HEK293 (cell line): Measurements from ENCODE around the gene MMD2.

Experiments used
- CTCF ChIA-PET: fragments of 350-600 bp; formaldehyde crosslinking; extraction: SDS; loops from one replicate; lab custom pipeline; 2021; ENCODE audit warnings: antibody characterized with exemption; lab: Yijun Ruan, JAX
- POLR2A ChIA-PET: fragments of 300-600 bp; formaldehyde crosslinking; extraction: SDS; loops from one replicate; lab custom pipeline; 2020; ENCODE audit warnings: antibody characterized with exemption, inconsistent platforms; lab: Yijun Ruan, JAX
- H3K27ac ChIP-seq: fragments of 200-500 bp; sonication (Bioruptor generic); 2 replicates; pipeline ENCODE4 v1.5.1; 2014; ENCODE audit warnings: low read depth, low read length, control low read depth, inconsistent platforms; ENCODE audit errors: extremely low read depth
- H3K36me3 ChIP-seq, 2 experiments: fragments of 200-500 bp in 1 of 2; sonication (Bioruptor generic) in 1 of 2; 1 replicate in 1 of 2; 2 replicates in 1 of 2; pipeline ENCODE4 v1.5.1; 2014 to 2017; ENCODE audit warnings: inconsistent platforms in 2 of 2, low read length in 2 of 2; ENCODE audit not compliant: control insufficient read depth in 2 of 2, insufficient read depth in 1 of 2
- H3K4me1 ChIP-seq: fragments of 200-500 bp; sonication (Bioruptor generic); 2 replicates; pipeline ENCODE4 v1.5.1; 2014; ENCODE audit warnings: mild to moderate bottlenecking, low read length, inconsistent platforms; ENCODE audit not compliant: control insufficient read depth, insufficient read depth
- H3K4me3 ChIP-seq: 2 replicates; pipeline ENCODE4 v1.5.1; 2011; ENCODE audit warnings: low read depth, mild to moderate bottlenecking, control low read depth, low read length, moderate library complexity
- H3K9me3 ChIP-seq: fragments of 200-500 bp; sonication (Bioruptor generic); 2 replicates; pipeline ENCODE4 v1.5.1; 2014; ENCODE audit warnings: low read depth, low read length, inconsistent platforms; ENCODE audit not compliant: control insufficient read depth, insufficient read depth
- BCL11B ChIP-seq: fragments of 450-650 bp; formaldehyde crosslinking; IDR thresholded peaks from 2 replicates; pipeline ENCODE4 v1.5.1; 2016; ENCODE audit warnings: low read depth, missing biosample characterization, missing genetic modification characterization
- GFI1B ChIP-seq: fragments of 450-650 bp; formaldehyde crosslinking; IDR thresholded peaks from 2 replicates; pipeline ENCODE4 v1.5.1; 2016; ENCODE audit warnings: missing biosample characterization, missing genetic modification characterization
- GLI2 ChIP-seq: fragments of 450-650 bp; formaldehyde crosslinking; IDR thresholded peaks from 2 replicates; pipeline ENCODE4; 2017; ENCODE audit warnings: missing biosample characterization, missing genetic modification characterization, low read depth, borderline replicate concordance
- GLIS1 ChIP-seq: fragments of 450-650 bp; formaldehyde crosslinking; IDR thresholded peaks from 2 replicates; pipeline ENCODE4 v1.5.1; 2016; ENCODE audit warnings: missing biosample characterization, missing genetic modification characterization
- HOXD13 ChIP-seq: sonication (generic); formaldehyde crosslinking; IDR thresholded peaks from 2 replicates; pipeline ENCODE4 v1.8.0; 2022; ENCODE audit warnings: missing genetic modification reagents, borderline replicate concordance
- KLF9 ChIP-seq: fragments of 450-650 bp; formaldehyde crosslinking; IDR thresholded peaks from 2 replicates; pipeline ENCODE4 v1.5.1; 2016; ENCODE audit warnings: missing biosample characterization, missing genetic modification characterization, low read depth
- MZF1 ChIP-seq: fragments of 450-650 bp; formaldehyde crosslinking; IDR thresholded peaks from 2 replicates; pipeline ENCODE4 v1.5.1; 2017; ENCODE audit warnings: missing biosample characterization, missing genetic modification characterization, borderline replicate concordance
- OVOL3 ChIP-seq: fragments of 450-650 bp; formaldehyde crosslinking; IDR thresholded peaks from 2 replicates; pipeline ENCODE4 v1.5.1; 2016; ENCODE audit warnings: missing biosample characterization, missing genetic modification characterization
- SP7 ChIP-seq: fragments of 450-650 bp; formaldehyde crosslinking; IDR thresholded peaks from 2 replicates; pipeline ENCODE4 v1.5.1; 2016; ENCODE audit warnings: missing biosample characterization, missing genetic modification characterization
- ZNF114 ChIP-seq: fragments of 450-650 bp; formaldehyde crosslinking; IDR thresholded peaks from 2 replicates; pipeline ENCODE4 v1.5.0; 2017; ENCODE audit warnings: missing biosample characterization, missing genetic modification characterization
- ZNF140 ChIP-seq: fragments of 450-650 bp; formaldehyde crosslinking; IDR thresholded peaks from 2 replicates; pipeline ENCODE4 v1.5.1; 2016; ENCODE audit warnings: missing biosample characterization, missing genetic modification characterization
- ZNF19 ChIP-seq: fragments of 450-650 bp; formaldehyde crosslinking; IDR thresholded peaks from 2 replicates; pipeline ENCODE4; 2016; ENCODE audit warnings: missing biosample characterization, missing genetic modification characterization, low read depth
- ZNF302 ChIP-seq: fragments of 450-650 bp; formaldehyde crosslinking; IDR thresholded peaks from 2 replicates; pipeline ENCODE4 v1.5.1; 2016; ENCODE audit warnings: missing biosample characterization, missing genetic modification characterization, low read depth
- ZNF354C ChIP-seq: fragments of 450-650 bp; formaldehyde crosslinking; IDR thresholded peaks from 2 replicates; pipeline ENCODE4 v1.5.1; 2016; ENCODE audit warnings: missing biosample characterization, missing genetic modification characterization, low read depth, borderline replicate concordance
- ZNF571 ChIP-seq: fragments of 450-650 bp; formaldehyde crosslinking; IDR thresholded peaks from 2 replicates; pipeline ENCODE4 v1.5.0; 2017; ENCODE audit warnings: missing biosample characterization, missing genetic modification characterization
- ZNF654 ChIP-seq: fragments of 450-650 bp; formaldehyde crosslinking; IDR thresholded peaks from 2 replicates; pipeline ENCODE4 v1.5.1; 2016; ENCODE audit warnings: low read depth, missing biosample characterization, missing genetic modification characterization
- ZNF830 ChIP-seq: fragments of 450-650 bp; IDR thresholded peaks from 2 replicates; pipeline ENCODE4 v1.5.0; 2018; ENCODE audit warnings: missing biosample characterization, missing genetic modification characterization, low read depth, mild to moderate bottlenecking, moderate library complexity
- TF ChIP-seq, protein P1 (sequence below): fragments of 450-650 bp; formaldehyde crosslinking; IDR thresholded peaks from 2 replicates; pipeline ENCODE4 v1.5.1; 2016; ENCODE audit warnings: missing biosample characterization, missing genetic modification characterization, borderline replicate concordance

MMD2 gene

DNA sequence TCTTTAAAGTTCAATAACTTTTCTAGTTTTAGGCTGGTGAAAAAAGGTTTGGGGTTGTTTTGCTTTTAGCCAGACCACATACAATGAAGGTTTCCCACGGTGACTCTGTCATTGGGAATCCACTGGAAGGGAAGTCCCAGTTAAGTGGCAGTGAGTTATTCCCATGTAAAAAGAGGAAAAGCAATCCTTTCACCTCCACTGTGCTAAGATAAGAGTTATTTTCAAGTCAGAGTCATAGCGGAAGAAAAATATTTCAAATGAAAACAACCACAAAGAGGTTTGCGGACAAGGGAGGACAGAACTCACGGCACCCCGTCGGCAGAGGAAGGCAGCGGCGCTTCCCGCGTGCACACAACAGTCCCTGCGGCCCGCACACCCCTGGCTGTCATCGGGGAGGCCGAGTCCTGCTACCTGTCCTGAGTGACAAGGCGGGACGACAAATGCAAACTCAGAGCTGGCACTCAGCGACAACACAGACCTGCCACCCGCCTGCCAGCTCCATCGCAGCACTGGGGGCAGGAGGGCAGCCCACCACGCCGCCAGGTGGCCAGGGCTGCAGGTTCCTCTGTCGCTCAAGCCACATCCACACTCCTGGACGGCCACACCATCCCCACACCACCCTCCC lies 87.8 kb downstream of the MMD2 start:
- H3K4me1 ChIP-seq: no peaks in the 10 kb centered on the region
- ChIA-PET POLR2A (no interaction called here), CTCF (interaction anchor here (1.1 kb wide), 1 partner anchor 12 kb away, joined by 3 read pairs; the partner anchor contains the start of gene RADIL)
- no peaks in the 10 kb centered on the region; a peak in 1 of 3 replicates for H3K36me3 ChIP-seq
- H3K9me3 ChIP-seq: no peaks in the 10 kb centered on the region
- no peak overlapping the region for H3K4me3 ChIP-seq
- TF ChIP-seq SP7 (tag by site-specific recombination): no peak
- no peak for TF ChIP-seq ZNF654 (tag by site-specific recombination)
- TF ChIP-seq ZNF114 (tag by site-specific recombination): no peak
- no peak overlapping the region for H3K27ac ChIP-seq

DNA sequence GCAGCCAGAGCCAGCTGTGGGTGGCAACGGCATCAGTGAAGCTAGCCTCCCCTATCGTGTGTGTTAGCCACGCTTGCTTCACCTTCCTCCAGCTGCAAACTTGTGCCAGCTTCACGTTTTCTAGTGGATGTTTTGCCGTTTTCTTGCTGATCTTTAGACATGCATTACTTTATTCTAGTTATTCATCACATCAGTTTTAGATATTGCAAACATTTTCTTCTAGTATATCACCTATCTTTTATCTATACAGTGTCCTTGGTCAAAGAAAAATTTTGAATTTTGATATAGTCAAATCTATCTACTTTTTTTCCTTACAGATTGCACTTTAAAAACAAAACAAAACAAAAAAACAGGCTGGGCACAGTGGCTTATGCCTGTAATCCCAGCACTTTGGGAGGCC lies 90.5 kb downstream of the MMD2 start:
- Histone ChIP-seq H3K27ac (no peak overlapping the region), H3K4me1 (no peaks in the 10 kb centered on the region), H3K36me3 (no peaks in the 10 kb centered on the region), H3K9me3 (no peaks in the 10 kb centered on the region; the same call in 1 of the 2 replicates), H3K4me3 (no peak overlapping the region)
- POLR2A ChIA-PET: no interaction called here
- TF ChIP-seq HOXD13 (CRISPR knock-in tag) (no peak), ZNF140 (tag by site-specific recombination) (no peak), BCL11B (tag by site-specific recombination) (no peak), MZF1 (tag by site-specific recombination) (no peak), ZNF302 (tag by site-specific recombination) (no peak), GLI2 (tag by site-specific recombination) (no peak), KLF9 (no peak), ZNF571 (tag by site-specific recombination) (no peak), ZNF19 (tag by site-specific recombination) (no peak), ZNF354C (tag by site-specific recombination) (no peak), OVOL3 (tag by site-specific recombination) (no peak), GLIS1 (tag by site-specific recombination) (no peak), ZNF830 (tag by site-specific recombination) (no peak), GFI1B (tag by site-specific recombination) (no peak)
- TF ChIP-seq, protein P1, sequence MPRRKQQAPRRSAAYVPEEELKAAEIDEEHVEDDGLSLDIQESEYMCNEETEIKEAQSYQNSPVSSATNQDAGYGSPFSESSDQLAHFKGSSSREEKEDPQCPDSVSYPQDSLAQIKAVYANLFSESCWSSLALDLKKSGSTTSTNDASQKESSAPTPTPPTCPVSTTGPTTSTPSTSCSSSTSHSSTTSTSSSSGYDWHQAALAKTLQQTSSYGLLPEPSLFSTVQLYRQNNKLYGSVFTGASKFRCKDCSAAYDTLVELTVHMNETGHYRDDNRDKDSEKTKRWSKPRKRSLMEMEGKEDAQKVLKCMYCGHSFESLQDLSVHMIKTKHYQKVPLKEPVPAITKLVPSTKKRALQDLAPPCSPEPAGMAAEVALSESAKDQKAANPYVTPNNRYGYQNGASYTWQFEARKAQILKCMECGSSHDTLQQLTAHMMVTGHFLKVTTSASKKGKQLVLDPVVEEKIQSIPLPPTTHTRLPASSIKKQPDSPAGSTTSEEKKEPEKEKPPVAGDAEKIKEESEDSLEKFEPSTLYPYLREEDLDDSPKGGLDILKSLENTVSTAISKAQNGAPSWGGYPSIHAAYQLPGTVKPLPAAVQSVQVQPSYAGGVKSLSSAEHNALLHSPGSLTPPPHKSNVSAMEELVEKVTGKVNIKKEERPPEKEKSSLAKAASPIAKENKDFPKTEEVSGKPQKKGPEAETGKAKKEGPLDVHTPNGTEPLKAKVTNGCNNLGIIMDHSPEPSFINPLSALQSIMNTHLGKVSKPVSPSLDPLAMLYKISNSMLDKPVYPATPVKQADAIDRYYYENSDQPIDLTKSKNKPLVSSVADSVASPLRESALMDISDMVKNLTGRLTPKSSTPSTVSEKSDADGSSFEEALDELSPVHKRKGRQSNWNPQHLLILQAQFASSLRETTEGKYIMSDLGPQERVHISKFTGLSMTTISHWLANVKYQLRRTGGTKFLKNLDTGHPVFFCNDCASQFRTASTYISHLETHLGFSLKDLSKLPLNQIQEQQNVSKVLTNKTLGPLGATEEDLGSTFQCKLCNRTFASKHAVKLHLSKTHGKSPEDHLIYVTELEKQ (tag by site-specific recombination): no peak
- CTCF ChIA-PET: interaction anchor here (2.8 kb wide), 1 partner anchor 15 kb away, joined by 17 read pairs; the partner anchor contains the start of gene RADIL
